ENCODE results near the gene ZNF157.

ZNF157 gene

GRCh38 chrX:47447607-47448006 is 77.2 kb downstream of the ZNF157 start:
- DNase-seq (ENCODE audit: low read depth): no peak

- no peak for DNase-seq (ENCODE audit: low read depth)
These were observed 77.9 kb downstream of the ZNF157 start for GRCh38 chrX:47448165-47448806.

DNA sequence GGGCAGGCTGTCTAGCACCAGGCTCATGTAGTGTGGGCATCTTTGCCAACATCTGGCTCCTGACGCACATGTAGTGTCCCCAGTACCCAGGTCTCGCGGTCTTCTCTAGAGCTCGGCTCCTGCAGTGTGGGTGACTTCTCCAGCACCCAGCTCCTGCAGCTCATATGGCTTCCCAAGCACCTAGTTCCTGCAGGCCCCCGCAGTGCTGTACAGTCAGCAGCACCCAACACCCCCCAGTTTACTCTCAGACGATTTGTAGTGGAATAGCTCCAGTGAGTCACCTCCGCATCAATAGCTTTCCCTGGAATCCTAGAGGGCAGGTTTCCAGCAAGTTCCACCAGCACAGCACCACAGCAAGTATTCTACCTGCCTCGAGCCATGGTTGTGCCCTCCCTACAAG is 81.7 kb downstream of the ZNF157 start:
- no peak for DNase-seq (ENCODE audit: low read depth)

DNA sequence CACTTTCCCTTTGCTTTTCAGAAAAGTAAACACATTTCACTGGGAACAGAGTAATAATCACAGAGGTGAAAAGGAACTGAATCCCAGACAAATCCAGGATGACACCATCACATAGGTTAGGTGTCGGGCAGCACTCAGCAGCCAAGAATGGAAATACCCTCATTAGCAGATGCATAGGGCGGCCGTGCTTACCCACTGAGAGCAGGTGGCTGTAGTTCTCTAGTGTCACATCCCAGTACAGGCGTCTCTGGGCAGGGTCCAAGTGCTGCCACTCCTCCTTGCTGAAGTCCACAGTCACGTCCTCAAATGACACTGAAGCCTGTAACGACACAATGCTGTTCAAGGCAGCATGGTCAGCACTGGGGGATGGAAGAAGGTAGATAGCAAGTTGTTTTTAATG is 85.7 kb downstream of the ZNF157 start:
- DNase-seq (ENCODE audit: low read depth): no peak

- DNase-seq (ENCODE audit: low read depth): no peak
These were observed 88.2 kb downstream of the ZNF157 start for GRCh38 chrX:47458528-47458927.

DNA sequence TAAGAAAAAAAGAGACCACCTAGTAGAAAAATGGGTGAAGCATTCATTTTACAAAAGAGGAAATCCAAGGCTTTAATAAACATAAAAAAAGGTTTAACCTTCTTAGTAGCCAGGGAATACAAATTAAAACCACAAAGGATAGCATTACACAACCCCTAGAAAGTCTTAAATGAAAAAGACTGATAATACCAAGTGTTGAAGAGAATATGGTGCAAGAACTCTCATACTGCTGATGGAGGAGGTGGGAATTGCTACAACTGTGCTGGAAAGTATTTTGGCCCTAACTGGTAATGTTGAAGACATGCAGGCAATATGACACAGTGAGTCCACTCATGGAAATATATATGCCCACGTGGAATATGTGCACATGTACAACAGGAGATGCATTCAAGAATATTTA is 90.2 kb downstream of the ZNF157 start:
- DNase-seq (ENCODE audit: low read depth): no peak

Data from non-pigmented ciliary epithelial cell (primary cell).